Measurements from ENCODE around the gene KCNQ1OT1. TPM values are rescaled to one million over a fixed set of nuclear protein-coding genes. Genes with fewer than 3 reads are reported as not detected.

The KCNQ1OT1 gene
- total RNA-seq, 1 experiment from 2014 or later, result 2.4 TPM

DNA sequence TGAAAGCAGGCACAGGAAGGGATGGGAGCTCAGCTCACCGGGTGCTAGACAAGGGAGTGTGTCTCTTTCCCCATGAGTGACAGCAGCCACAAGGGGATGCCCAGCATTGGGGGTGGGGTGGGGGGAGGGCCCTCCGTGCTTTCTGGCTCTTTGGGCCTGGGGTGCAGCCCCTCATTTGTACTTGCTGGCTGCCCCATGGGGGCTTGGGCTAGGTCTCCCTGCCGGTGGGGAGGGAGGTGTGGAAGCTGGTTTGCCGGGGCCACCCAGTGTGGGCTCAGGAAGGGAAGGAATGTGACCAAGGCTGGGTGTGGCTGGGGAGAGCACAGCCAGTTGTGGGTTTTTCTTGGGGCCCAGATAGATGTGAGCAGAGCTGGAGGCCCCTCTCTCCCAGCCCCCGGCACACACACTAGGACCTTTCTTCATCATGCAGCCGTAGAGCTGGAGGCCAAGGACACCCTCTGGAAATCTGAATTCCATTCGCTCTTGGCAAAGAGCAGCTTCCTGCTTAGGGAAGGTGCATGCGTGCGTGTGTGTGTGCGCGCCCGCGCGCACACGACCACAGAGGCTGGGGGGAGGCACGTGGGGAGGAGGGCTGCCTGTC, 25.8 kb downstream of the KCNQ1OT1 start:
- POLR2A ChIA-PET, result no interaction called here
- peaks cover 28% of the 10 kb centered on the region for H3K4me1 Mint-ChIP-seq

DNA sequence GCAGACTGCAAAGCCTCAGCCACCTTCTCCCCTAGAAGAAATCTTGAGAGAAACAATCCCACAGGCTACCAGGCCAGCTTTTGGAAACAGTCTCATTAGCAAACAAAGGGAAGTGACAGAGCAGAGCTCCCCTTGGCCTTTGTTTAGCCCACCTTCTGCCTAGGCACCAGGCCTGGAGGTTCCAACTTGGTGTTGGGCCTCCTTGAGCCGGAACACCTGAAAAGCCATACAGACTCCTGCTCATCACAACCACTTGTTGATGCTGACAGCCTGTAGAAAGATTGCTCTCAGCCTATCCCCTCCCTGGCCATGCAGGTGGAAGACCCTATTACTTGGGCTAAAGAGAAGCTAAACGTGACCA, 26.6 kb downstream of the KCNQ1OT1 start:
- ChIA-PET CTCF (interaction anchor here (0.8 to 3.6 kb wide), 2 partner anchors 19 to 20 kb away, joined by 3 to 10 read pairs; no protein-coding TSS in a partner anchor), POLR2A (no interaction called here)
- peaks cover 10% of the 10 kb centered on the region; the same call in 1 of the 2 replicates for H3K36me3 Mint-ChIP-seq

More for the DNA sequence above, 25.8 kb downstream of the KCNQ1OT1 start:
- no peak for DNase-seq (ENCODE audit: low spot score)
- Mint-ChIP-seq H3K27me3 (ENCODE audit: low read depth) (peaks cover 9% of the 10 kb centered on the region), H3K4me3 (no peak overlapping the region), H3K36me3 (peaks cover 4% of the 10 kb centered on the region; the same call in 1 of the 2 replicates), H3K9me3 (no peaks in the 10 kb centered on the region), H3K27ac (no peak overlapping the region)
- no peak for ATAC-seq
- CTCF ChIA-PET, result interaction anchor here (0.6 to 3.6 kb wide), 3 partner anchors 18 to 115 kb away, joined by 3 to 10 read pairs (median 3); no protein-coding TSS in a partner anchor
- TF ChIP-seq, protein P1, sequence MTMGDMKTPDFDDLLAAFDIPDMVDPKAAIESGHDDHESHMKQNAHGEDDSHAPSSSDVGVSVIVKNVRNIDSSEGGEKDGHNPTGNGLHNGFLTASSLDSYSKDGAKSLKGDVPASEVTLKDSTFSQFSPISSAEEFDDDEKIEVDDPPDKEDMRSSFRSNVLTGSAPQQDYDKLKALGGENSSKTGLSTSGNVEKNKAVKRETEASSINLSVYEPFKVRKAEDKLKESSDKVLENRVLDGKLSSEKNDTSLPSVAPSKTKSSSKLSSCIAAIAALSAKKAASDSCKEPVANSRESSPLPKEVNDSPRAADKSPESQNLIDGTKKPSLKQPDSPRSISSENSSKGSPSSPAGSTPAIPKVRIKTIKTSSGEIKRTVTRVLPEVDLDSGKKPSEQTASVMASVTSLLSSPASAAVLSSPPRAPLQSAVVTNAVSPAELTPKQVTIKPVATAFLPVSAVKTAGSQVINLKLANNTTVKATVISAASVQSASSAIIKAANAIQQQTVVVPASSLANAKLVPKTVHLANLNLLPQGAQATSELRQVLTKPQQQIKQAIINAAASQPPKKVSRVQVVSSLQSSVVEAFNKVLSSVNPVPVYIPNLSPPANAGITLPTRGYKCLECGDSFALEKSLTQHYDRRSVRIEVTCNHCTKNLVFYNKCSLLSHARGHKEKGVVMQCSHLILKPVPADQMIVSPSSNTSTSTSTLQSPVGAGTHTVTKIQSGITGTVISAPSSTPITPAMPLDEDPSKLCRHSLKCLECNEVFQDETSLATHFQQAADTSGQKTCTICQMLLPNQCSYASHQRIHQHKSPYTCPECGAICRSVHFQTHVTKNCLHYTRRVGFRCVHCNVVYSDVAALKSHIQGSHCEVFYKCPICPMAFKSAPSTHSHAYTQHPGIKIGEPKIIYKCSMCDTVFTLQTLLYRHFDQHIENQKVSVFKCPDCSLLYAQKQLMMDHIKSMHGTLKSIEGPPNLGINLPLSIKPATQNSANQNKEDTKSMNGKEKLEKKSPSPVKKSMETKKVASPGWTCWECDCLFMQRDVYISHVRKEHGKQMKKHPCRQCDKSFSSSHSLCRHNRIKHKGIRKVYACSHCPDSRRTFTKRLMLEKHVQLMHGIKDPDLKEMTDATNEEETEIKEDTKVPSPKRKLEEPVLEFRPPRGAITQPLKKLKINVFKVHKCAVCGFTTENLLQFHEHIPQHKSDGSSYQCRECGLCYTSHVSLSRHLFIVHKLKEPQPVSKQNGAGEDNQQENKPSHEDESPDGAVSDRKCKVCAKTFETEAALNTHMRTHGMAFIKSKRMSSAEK (CRISPR knock-in tag; IDR thresholded peaks at IDR 0.05; ENCODE audit: borderline replicate concordance), result no peak
- TF ChIP-seq SMAD4 (CRISPR knock-in tag; IDR thresholded peaks at IDR 0.05), result no peak
- TF ChIP-seq, protein P2, sequence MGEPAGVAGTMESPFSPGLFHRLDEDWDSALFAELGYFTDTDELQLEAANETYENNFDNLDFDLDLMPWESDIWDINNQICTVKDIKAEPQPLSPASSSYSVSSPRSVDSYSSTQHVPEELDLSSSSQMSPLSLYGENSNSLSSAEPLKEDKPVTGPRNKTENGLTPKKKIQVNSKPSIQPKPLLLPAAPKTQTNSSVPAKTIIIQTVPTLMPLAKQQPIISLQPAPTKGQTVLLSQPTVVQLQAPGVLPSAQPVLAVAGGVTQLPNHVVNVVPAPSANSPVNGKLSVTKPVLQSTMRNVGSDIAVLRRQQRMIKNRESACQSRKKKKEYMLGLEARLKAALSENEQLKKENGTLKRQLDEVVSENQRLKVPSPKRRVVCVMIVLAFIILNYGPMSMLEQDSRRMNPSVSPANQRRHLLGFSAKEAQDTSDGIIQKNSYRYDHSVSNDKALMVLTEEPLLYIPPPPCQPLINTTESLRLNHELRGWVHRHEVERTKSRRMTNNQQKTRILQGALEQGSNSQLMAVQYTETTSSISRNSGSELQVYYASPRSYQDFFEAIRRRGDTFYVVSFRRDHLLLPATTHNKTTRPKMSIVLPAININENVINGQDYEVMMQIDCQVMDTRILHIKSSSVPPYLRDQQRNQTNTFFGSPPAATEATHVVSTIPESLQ (CRISPR knock-in tag; IDR thresholded peaks at IDR 0.05), result no peak
- TF ChIP-seq TEAD4 (CRISPR knock-in tag; IDR thresholded peaks at IDR 0.05), result no peak
- TF ChIP-seq GTF2I (CRISPR knock-in tag; conservative IDR thresholded peaks at IDR 0.05), result no peak
- TF ChIP-seq ZNF121 (CRISPR knock-in tag; IDR thresholded peaks at IDR 0.05), result no peak
- TF ChIP-seq MXD4 (CRISPR knock-in tag; IDR thresholded peaks at IDR 0.05; ENCODE audit: borderline replicate concordance), result no peak
- TF ChIP-seq, protein P3, sequence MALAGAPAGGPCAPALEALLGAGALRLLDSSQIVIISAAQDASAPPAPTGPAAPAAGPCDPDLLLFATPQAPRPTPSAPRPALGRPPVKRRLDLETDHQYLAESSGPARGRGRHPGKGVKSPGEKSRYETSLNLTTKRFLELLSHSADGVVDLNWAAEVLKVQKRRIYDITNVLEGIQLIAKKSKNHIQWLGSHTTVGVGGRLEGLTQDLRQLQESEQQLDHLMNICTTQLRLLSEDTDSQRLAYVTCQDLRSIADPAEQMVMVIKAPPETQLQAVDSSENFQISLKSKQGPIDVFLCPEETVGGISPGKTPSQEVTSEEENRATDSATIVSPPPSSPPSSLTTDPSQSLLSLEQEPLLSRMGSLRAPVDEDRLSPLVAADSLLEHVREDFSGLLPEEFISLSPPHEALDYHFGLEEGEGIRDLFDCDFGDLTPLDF (CRISPR knock-in tag; IDR thresholded peaks at IDR 0.05), result no peak

More for the DNA sequence above, 26.6 kb downstream of the KCNQ1OT1 start:
- H3K27ac Mint-ChIP-seq, result no peak overlapping the region
- DNase-seq (ENCODE audit: low spot score), result no peak
- peaks cover 11% of the 10 kb centered on the region for H3K27me3 Mint-ChIP-seq (ENCODE audit: low read depth)
- peaks cover 22% of the 10 kb centered on the region for H3K4me1 Mint-ChIP-seq
- TF ChIP-seq ZNF671 (CRISPR knock-in tag; IDR thresholded peaks at IDR 0.05) (no peak), NFE2L1 (CRISPR knock-in tag; IDR thresholded peaks at IDR 0.05) (no peak), ZNF317 (CRISPR knock-in tag; IDR thresholded peaks at IDR 0.05; ENCODE audit: borderline replicate concordance, low read depth) (no peak), ZNF121 (CRISPR knock-in tag; IDR thresholded peaks at IDR 0.05) (no peak), FOXP1 (CRISPR knock-in tag; IDR thresholded peaks at IDR 0.05; ENCODE audit: borderline replicate concordance) (no peak)
- TF ChIP-seq, protein P4, sequence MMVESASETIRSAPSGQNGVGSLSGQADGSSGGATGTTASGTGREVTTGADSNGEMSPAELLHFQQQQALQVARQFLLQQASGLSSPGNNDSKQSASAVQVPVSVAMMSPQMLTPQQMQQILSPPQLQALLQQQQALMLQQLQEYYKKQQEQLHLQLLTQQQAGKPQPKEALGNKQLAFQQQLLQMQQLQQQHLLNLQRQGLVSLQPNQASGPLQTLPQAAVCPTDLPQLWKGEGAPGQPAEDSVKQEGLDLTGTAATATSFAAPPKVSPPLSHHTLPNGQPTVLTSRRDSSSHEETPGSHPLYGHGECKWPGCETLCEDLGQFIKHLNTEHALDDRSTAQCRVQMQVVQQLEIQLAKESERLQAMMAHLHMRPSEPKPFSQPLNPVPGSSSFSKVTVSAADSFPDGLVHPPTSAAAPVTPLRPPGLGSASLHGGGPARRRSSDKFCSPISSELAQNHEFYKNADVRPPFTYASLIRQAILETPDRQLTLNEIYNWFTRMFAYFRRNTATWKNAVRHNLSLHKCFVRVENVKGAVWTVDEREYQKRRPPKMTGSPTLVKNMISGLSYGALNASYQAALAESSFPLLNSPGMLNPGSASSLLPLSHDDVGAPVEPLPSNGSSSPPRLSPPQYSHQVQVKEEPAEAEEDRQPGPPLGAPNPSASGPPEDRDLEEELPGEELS (CRISPR knock-in tag; IDR thresholded peaks at IDR 0.05), result no peak
- TF ChIP-seq, protein P5, sequence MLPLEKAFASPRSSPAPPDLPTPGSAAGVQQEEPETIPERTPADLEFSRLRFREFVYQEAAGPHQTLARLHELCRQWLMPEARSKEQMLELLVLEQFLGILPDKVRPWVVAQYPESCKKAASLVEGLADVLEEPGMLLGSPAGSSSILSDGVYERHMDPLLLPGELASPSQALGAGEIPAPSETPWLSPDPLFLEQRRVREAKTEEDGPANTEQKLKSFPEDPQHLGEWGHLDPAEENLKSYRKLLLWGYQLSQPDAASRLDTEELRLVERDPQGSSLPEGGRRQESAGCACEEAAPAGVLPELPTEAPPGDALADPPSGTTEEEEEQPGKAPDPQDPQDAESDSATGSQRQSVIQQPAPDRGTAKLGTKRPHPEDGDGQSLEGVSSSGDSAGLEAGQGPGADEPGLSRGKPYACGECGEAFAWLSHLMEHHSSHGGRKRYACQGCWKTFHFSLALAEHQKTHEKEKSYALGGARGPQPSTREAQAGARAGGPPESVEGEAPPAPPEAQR (CRISPR knock-in tag; IDR thresholded peaks at IDR 0.05), result no peak
- TF ChIP-seq, protein P6, sequence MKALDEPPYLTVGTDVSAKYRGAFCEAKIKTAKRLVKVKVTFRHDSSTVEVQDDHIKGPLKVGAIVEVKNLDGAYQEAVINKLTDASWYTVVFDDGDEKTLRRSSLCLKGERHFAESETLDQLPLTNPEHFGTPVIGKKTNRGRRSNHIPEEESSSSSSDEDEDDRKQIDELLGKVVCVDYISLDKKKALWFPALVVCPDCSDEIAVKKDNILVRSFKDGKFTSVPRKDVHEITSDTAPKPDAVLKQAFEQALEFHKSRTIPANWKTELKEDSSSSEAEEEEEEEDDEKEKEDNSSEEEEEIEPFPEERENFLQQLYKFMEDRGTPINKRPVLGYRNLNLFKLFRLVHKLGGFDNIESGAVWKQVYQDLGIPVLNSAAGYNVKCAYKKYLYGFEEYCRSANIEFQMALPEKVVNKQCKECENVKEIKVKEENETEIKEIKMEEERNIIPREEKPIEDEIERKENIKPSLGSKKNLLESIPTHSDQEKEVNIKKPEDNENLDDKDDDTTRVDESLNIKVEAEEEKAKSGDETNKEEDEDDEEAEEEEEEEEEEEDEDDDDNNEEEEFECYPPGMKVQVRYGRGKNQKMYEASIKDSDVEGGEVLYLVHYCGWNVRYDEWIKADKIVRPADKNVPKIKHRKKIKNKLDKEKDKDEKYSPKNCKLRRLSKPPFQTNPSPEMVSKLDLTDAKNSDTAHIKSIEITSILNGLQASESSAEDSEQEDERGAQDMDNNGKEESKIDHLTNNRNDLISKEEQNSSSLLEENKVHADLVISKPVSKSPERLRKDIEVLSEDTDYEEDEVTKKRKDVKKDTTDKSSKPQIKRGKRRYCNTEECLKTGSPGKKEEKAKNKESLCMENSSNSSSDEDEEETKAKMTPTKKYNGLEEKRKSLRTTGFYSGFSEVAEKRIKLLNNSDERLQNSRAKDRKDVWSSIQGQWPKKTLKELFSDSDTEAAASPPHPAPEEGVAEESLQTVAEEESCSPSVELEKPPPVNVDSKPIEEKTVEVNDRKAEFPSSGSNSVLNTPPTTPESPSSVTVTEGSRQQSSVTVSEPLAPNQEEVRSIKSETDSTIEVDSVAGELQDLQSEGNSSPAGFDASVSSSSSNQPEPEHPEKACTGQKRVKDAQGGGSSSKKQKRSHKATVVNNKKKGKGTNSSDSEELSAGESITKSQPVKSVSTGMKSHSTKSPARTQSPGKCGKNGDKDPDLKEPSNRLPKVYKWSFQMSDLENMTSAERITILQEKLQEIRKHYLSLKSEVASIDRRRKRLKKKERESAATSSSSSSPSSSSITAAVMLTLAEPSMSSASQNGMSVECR (CRISPR knock-in tag; IDR thresholded peaks at IDR 0.05; ENCODE audit: borderline replicate concordance), result no peak
- TF ChIP-seq, protein P7, sequence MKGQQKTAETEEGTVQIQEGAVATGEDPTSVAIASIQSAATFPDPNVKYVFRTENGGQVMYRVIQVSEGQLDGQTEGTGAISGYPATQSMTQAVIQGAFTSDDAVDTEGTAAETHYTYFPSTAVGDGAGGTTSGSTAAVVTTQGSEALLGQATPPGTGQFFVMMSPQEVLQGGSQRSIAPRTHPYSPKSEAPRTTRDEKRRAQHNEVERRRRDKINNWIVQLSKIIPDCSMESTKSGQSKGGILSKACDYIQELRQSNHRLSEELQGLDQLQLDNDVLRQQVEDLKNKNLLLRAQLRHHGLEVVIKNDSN (CRISPR knock-in tag; IDR thresholded peaks at IDR 0.05), result no peak
- H3K9me3 Mint-ChIP-seq, result no peaks in the 10 kb centered on the region
- H3K4me3 Mint-ChIP-seq, result no peak overlapping the region
- ATAC-seq, result no peak
